DMS 273 treated with DMSO at 0.1 percent for 48 hours (cell line): Measurements from ENCODE around the gene CLEC4C.
"Not testable (repeated sequence)": the region's sequence is repeated elsewhere in the genome, so short reads cannot be mapped to it uniquely, and the experiment has no call there.

Source experiments
- DNase-seq: peaks from one replicate; lab custom pipeline; 2025; lab: John Stamatoyannopoulos, UW

Gene CLEC4C

GRCh38 chr12:7747246-7747645 lies at the start of gene CLEC4C:
CLEC4C (minus strand) TSS chr12:7747375; CDS start chr12:7747348, 27 bp downstream.
- no peak for DNase-seq

GRCh38 chr12:7793211-7793610 lies 46.0 kb upstream of the CLEC4C start:
- DNase-seq: no peak

- not testable (repeated sequence) for DNase-seq
Observed at GRCh38 chr12:7788884-7789528, 41.8 kb upstream of the CLEC4C start, which contains the start of gene NANOG. NANOG (plus strand) TSS chr12:7789402; CDS start chr12:7789615, 213 bp downstream.

GRCh38 chr12:7788294-7788660 lies 41.1 kb upstream of the CLEC4C start:
- no peak for DNase-seq

- no peak for DNase-seq
Observed at GRCh38 chr12:7787574-7788293, 40.6 kb upstream of the CLEC4C start.

- DNase-seq: no peak
Observed at GRCh38 chr12:7784701-7785100, 37.5 kb upstream of the CLEC4C start.

DNA sequence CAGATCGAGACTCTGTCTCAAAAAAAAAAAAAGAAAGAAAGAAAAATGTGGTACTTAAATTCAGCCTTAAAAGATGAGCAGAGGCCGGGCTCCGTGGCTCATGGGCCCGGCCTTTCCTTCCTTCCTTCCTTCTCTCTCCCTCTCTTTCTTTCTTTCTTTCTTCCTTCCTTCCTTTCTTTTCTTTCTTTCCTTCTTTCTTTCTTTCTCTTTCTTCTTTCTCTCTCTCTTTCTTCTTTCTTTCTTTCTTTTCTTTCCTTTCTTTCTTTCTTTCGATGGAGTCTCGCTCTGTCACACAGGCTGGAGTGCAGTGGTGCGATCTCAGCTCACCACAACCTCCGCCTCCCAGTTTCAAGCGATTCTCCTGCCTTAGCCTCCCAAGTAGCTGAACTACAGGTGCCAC lies 36.3 kb upstream of the CLEC4C start:
- not testable (repeated sequence) for DNase-seq

DNA sequence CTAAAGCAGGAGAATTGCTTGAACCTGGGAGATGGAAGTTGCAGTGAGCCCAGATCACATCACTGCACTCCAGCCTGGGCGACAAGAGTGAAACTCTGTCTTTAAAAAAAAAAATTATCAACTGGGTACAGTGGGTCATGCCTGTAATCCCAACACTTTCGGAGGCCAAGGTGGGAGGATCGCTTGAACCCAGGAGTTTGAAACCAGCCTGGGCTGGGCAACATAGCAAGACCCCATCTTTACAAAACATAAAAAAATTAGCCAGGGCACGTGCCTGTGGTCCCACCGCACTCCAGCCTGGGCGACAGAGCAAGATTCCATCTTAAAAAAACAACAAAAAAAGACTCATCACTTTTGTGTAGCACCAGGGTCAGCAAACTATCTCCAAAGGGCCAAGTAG lies 34.9 kb upstream of the CLEC4C start:
- no peak for DNase-seq

DNA sequence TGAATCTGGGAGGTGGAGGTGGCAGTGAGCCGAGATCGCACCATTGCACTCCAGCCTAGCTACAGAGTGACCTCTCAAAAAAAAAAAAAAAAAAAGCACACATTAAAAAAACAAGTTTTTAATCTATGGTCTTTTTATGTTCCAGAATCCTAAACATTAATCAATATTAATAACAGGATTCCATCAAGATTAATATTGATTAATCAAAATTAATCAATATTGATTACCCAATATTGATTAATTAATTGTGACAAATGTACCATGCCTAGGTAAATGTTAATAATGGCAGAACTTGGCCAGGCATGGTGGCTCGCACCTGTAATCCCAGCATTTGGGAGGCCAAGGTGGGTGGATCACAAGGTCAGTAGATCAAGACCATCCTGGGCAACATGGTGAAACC lies 34.1 kb upstream of the CLEC4C start:
- no peak for DNase-seq

- DNase-seq: no peak
Observed at GRCh38 chr12:7769999-7770398, 22.8 kb upstream of the CLEC4C start.

DNA sequence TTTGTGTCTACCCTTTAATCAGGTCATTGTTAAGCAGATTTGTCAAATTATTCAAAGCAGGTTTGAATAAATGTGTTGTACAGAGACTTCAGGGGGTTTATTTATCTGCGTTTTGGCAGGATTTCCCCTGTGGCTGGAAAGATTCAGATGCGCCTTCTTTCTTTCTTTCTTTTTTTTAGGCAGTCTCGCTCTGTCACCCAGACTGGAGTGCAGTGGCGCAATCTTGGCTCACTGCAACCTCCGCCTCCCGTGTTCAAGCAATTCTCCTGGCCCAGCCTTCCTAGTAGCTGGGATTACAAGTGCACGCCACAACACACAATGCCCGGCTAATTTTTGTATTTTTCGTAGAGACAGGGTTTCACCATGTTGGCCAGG lies 11.6 kb upstream of the CLEC4C start:
- DNase-seq: no peak

- no peak for DNase-seq
Observed at GRCh38 chr12:7756993-7757392, 9.8 kb upstream of the CLEC4C start.

DNA sequence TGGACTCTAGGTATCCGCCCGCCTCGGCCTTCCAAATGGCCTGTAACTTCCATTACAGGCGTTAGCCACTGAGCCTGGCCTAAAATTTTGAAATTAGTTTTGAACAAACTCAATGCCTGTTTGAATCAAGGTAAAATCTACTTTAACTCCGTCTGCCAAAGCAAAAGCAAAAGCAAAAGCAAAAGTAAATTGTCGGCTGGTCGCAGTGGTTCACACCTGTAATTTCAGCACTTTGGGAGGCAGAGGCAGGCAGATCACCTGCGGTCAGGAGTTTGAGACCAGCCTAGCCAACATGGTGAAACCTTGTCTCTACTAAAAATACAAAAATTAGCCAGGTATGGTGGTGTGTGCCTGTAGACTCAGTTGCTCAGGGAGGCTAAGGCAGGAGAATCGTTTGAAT lies 8.5 kb upstream of the CLEC4C start:
- not testable (repeated sequence) for DNase-seq

DNA sequence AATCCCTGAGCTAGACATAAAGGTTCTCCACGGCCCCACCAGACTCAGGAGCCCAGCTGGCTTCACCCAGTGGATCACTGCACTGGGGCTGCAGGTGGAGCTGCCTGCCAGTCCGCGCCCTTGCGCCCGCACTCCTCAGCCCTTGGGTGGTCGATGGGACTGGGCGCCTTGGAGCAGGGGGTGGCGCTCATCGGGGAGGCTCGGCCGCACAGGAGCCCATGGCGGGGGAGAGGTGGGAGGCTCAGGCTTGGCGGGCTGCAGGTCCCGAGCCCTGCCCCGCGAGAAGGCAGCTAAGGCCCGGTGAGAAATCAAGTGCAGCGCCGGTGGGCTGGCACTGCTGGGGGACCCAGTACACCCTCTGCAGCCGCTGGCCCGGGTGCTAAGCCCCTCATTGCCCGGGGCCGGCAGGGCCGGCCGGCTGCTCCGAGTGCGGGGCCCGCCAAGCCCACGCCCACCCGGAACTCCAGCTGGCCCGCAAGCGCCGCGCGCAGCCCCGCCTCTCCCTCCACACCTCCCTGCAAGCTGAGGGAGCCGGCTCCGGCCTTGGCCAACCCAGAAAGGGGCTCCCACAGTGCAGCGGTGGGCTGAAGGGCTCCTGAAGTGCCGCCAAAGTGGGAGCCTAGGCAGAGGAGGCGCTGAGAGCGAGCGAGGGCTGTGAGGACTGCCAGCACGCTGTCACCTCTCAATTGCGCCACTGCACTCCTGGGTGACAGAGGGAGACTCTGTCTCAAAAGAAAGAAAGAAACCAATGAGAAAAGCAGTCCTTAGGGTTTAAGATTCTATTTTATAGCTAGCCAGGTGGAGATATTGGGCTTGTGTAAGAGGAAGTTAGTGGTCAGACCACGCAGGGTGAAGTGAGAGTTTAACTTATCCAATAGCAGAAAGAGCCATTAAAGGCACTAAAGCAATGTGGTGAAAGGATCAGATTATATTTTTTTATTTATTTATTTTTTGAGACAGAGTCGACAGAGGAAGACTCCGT lies 5.1 kb upstream of the CLEC4C start:
- not testable (repeated sequence) for DNase-seq

GRCh38 chr12:7751394-7751793 lies 4.2 kb upstream of the CLEC4C start:
- DNase-seq: no peak

GRCh38 chr12:7750350-7750749 lies 3.2 kb upstream of the CLEC4C start:
- no peak for DNase-seq

- DNase-seq: no peak
Observed at GRCh38 chr12:7749442-7749841, 2.3 kb upstream of the CLEC4C start.

DNA sequence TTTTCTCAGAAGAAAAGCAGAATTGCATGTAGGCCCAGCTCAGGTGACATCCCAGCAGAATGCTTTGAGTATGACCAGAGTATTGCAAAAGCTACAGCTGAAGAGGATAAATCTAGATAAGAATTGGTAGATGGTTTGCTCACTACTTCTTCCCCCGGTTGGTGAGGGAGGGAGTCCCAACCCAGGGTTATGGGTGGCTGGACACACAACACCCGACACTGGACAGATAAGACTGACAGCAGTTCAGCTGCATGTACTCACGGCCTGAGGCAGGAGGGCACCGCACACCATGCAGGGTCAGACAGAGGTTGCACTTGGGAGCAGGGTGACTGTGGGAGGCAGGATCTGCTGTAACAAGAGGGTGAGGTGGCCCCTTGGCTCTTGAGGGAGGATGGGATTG lies 1.7 kb upstream of the CLEC4C start:
- no peak for DNase-seq

DNA sequence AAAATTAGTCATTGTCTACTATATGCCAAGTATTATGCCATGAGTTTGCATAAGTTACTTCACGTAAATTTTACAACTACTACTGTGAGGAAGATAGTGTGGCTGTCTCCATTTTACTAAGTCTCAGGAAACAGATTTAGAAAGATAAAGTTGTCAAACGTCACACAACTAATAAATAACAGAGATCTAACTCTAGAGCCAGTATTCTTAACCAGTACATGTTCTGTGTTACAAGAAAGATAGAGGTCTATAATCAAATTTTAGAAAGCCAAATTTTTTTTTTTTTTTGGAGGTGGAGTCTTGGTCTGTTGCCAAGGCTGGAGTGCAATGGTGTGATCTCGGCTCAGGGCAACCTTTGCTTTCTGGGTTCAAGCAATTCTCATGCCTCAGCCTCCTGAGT lies 14.2 kb downstream of the CLEC4C start:
- DNase-seq: no peak

- DNase-seq: no peak
Observed at GRCh38 chr12:7731486-7731885, 15.7 kb downstream of the CLEC4C start.

- DNase-seq: not testable (repeated sequence)
Observed at GRCh38 chr12:7730984-7731383, 16.2 kb downstream of the CLEC4C start.

DNA sequence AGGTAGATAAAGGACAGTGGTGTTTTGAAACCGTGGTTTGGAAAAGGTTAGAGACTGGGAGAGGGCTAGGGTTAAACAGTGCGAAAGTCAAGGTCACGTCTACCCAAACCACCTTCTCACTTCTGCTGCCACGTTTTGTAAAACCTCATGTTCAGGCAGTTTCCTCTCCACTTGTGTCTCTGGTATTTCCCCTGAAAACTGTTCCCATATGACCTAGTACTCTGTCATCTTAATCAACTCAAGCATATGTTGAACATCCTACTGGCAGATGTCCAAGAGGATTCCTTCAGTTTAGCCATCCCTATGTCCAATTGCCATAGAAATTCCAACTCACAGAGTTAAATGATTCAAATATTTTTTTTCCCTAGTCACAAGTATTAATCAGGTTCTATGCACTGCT lies 17.4 kb downstream of the CLEC4C start:
- DNase-seq: no peak

GRCh38 chr12:7723926-7724325 lies 23.2 kb downstream of the CLEC4C start:
- no peak for DNase-seq
